Gastrocnemius medialis (tissue), 4 donors: ENCODE data around the gene ADGRE3. TPM values are rescaled to one million over a fixed set of nuclear protein-coding genes. Genes with fewer than 3 reads are reported as not detected.

Experiments used
- ATAC-seq, 2 donors: fragments of 150-250 bp; one replicate each; pipeline ENCODE4 v1.9.1; 2016
- DNase-seq, 2 donors: peaks; one replicate each; pipeline ENCODE4 v3.0.0-alpha.2; 2019
- H3K27ac ChIP-seq, 4 donors: fragments of 200-600 bp; sonication (generic); 1 replicate in 1 of 4; 2 replicates in 3 of 4; pipeline ENCODE4 v1.5.1; 2016 to 2018; ENCODE audit warnings: mild to moderate bottlenecking in 2 of 4, moderate library complexity in 1 of 4
- H3K27me3 ChIP-seq, 3 donors: fragments of 200-600 bp; sonication (generic) in 2 of 3; 1 replicate in 1 of 3; 2 replicates in 2 of 3; pipeline versions ENCODE4 v1.5.1 to v1.6.0; 2016 to 2019; ENCODE audit warnings: mild to moderate bottlenecking in 1 of 3, moderate library complexity in 1 of 3
- H3K36me3 ChIP-seq, 2 donors: fragments of 200-600 bp; sonication (generic) in 1 of 2; one replicate each; pipeline ENCODE4 v1.5.1; 2017 to 2018
- H3K4me1 ChIP-seq, 2 donors: fragments of 200-600 bp; sonication (generic) in 1 of 2; one replicate each; pipeline ENCODE4 v1.5.1; 2016 to 2017; ENCODE audit warnings: mild to moderate bottlenecking in 2 of 2
- H3K4me3 ChIP-seq, 4 donors: fragments of 200-600 bp; sonication (generic) in 3 of 4; 1 replicate in 1 of 4; 2 replicates in 3 of 4; pipeline ENCODE4 v1.5.1; 2016 to 2019; ENCODE audit warnings: mild to moderate bottlenecking in 2 of 4
- H3K9me3 ChIP-seq, 3 donors: fragments of 200-600 bp; sonication (generic) in 2 of 3; 1 replicate in 1 of 3; 2 replicates in 2 of 3; pipeline ENCODE4 v1.5.1; 2016 to 2019
- CTCF ChIP-seq, 5 experiments: fragments of 450-650 bp in 3 of 5; fragments of 200-600 bp in 2 of 5; sonication (generic) in 2 of 5; IDR thresholded peaks in 4 of 5; conservative IDR thresholded peaks in 1 of 5; 1 replicate in 4 of 5; 2 replicates in 1 of 5; pipeline ENCODE4 v1.5.1; 2016 to 2019; ENCODE audit warnings: antibody characterized with exemption in 5 of 5, mild to moderate bottlenecking in 3 of 5, moderate library complexity in 3 of 5
- POLR2A ChIP-seq, 2 donors: fragments of 450-650 bp; IDR thresholded peaks; one replicate each; pipeline ENCODE4 v1.6.1; 2017; ENCODE audit warnings: antibody characterized with exemption in 2 of 2, mild to moderate bottlenecking in 2 of 2, moderate library complexity in 2 of 2
- in situ Hi-C, 4 donors: fragments of 200-750 bp; cut with MboI; loops; one replicate each; pipeline versions ENCODE4 v1.15.0 to v1.8.0; 2017; ENCODE audit warnings: low sequenced_read_pairs in 4 of 4
- intact Hi-C: fragments of 100-400 bp; cut with DNase I; formaldehyde crosslinking; loops from one replicate; pipeline ENCODE4 v1.15.1; 2023; ENCODE audit warnings: low total_unique reads
- total RNA-seq, 4 donors: library from RNA; depleted of rRNA; stranded (reverse); fragments of >200 nt; gene quantifications; one replicate each; pipeline versions ENCODE4 v1.1.0 to v1.2.3, GENCODE V29; 2016

ADGRE3 gene
- total RNA-seq, 4 donors from 2014 or later, result not detected

GRCh38 chr19:14715841-14716240 lies 41.2 kb upstream of the ADGRE3 start:
- H3K9me3 ChIP-seq, result peaks cover 28 to 59% (median 40%) of the 10 kb centered on the region in 3 donors
- H3K36me3 ChIP-seq, result peaks cover 32 to 96% of the 10 kb centered on the region in 2 donors
- TF ChIP-seq POLR2A (IDR thresholded peaks at IDR 0.05) (no peak), CTCF (IDR thresholded peaks at IDR 0.05 in 4 of 5, conservative IDR thresholded peaks at IDR 0.05 in 1 of 5) (no peak)
- H3K4me3 ChIP-seq, result no peak overlapping the region
- no peak for DNase-seq
- no peak overlapping the region for H3K27ac ChIP-seq
- intact Hi-C loops, result no loop called here
- no peaks in the 10 kb centered on the region for H3K4me1 ChIP-seq
- peaks cover 0 to 2% (median 0%) of the 10 kb centered on the region in 3 donors for H3K27me3 ChIP-seq
- no peak for ATAC-seq
- in situ Hi-C loops, result no loop called here

- in situ Hi-C loops (no loop called here), intact Hi-C loops (no loop called here)
- no peaks in the 10 kb centered on the region for H3K27me3 ChIP-seq
- no peak overlapping the region for H3K4me3 ChIP-seq
- no peaks in the 10 kb centered on the region for H3K9me3 ChIP-seq
- peaks cover 34 to 97% of the 10 kb centered on the region in 2 donors for H3K36me3 ChIP-seq
- TF ChIP-seq CTCF (IDR thresholded peaks at IDR 0.05 in 4 of 5, conservative IDR thresholded peaks at IDR 0.05 in 1 of 5), result no peak
- TF ChIP-seq POLR2A (IDR thresholded peaks at IDR 0.05), result no peak
- H3K27ac ChIP-seq, result no peak overlapping the region
- H3K4me1 ChIP-seq, result no peaks in the 10 kb centered on the region
- DNase-seq (no peak), ATAC-seq (no peak)
These were observed 29.8 kb upstream of the ADGRE3 start for GRCh38 chr19:14704450-14704849.

- TF ChIP-seq POLR2A (IDR thresholded peaks at IDR 0.05), result no peak
- TF ChIP-seq CTCF (IDR thresholded peaks at IDR 0.05 in 4 of 5, conservative IDR thresholded peaks at IDR 0.05 in 1 of 5), result no peak
These were observed 29.2 kb upstream of the ADGRE3 start for GRCh38 chr19:14703833-14704232.

GRCh38 chr19:14700711-14701375 lies 26.2 kb upstream of the ADGRE3 start:
- H3K4me3 ChIP-seq, result no peak overlapping the region
- TF ChIP-seq CTCF (IDR thresholded peaks at IDR 0.05 in 4 of 5, conservative IDR thresholded peaks at IDR 0.05 in 1 of 5) (no peak), POLR2A (IDR thresholded peaks at IDR 0.05) (no peak)
- H3K9me3 ChIP-seq, result no peaks in the 10 kb centered on the region
- no peaks in the 10 kb centered on the region for H3K4me1 ChIP-seq
- ATAC-seq (no peak), DNase-seq (no peak)
- in situ Hi-C loops, result no loop called here
- no peak overlapping the region for H3K27ac ChIP-seq
- no peaks in the 10 kb centered on the region for H3K27me3 ChIP-seq
- peaks cover 24 to 98% of the 10 kb centered on the region in 2 donors for H3K36me3 ChIP-seq
- intact Hi-C loops, result no loop called here

More at GRCh38 chr19:14703833-14704232, 29.2 kb upstream of the ADGRE3 start:
- in situ Hi-C loops (no loop called here), intact Hi-C loops (no loop called here)
- Histone ChIP-seq H3K4me3 (no peak overlapping the region), H3K4me1 (no peaks in the 10 kb centered on the region), H3K36me3 (peaks cover 29 to 97% of the 10 kb centered on the region in 2 donors), H3K9me3 (no peaks in the 10 kb centered on the region), H3K27me3 (no peaks in the 10 kb centered on the region), H3K27ac (no peak overlapping the region)
- no peak for DNase-seq
- ATAC-seq, result no peak

- no peaks in the 10 kb centered on the region for H3K9me3 ChIP-seq
- H3K36me3 ChIP-seq, result peaks cover 24 to 98% of the 10 kb centered on the region in 2 donors
- H3K27ac ChIP-seq, result no peak overlapping the region
- intact Hi-C loops (no loop called here), in situ Hi-C loops (no loop called here)
- DNase-seq (no peak), ATAC-seq (no peak)
- no peak overlapping the region for H3K4me3 ChIP-seq
- no peaks in the 10 kb centered on the region for H3K27me3 ChIP-seq
- TF ChIP-seq POLR2A (IDR thresholded peaks at IDR 0.05) (no peak), CTCF (IDR thresholded peaks at IDR 0.05 in 4 of 5, conservative IDR thresholded peaks at IDR 0.05 in 1 of 5) (no peak)
- H3K4me1 ChIP-seq, result no peaks in the 10 kb centered on the region
These were observed 25.0 kb upstream of the ADGRE3 start for GRCh38 chr19:14699641-14700040.
